B cell (primary cell): ENCODE data around the gene CINP. TPM values are rescaled to one million over a fixed set of nuclear protein-coding genes. Genes with fewer than 3 reads are reported as not detected.

Experiments used
- ATAC-seq: fragments of 200-7000 bp; cut with Tn5 transposase; one replicate; pipeline ENCODE4 v1.10.0; 2021; ENCODE audit warnings: low read depth, mild to moderate bottlenecking, moderate number of reproducible peaks, moderate library complexity
- CTCF ChIA-PET: fragments of 350-600 bp; sonication (Branson Sonifier 250); formaldehyde crosslinking; loops from one replicate; lab custom pipeline; 2021; ENCODE audit warnings: antibody characterized with exemption, inconsistent platforms; lab: Charles Lee
- POLR2A ChIA-PET: fragments of 350-600 bp; sonication (Branson Sonifier 250); formaldehyde crosslinking; loops from one replicate; lab custom pipeline; 2021; ENCODE audit warnings: antibody characterized with exemption; lab: Charles Lee
- DNase-seq: peaks from one replicate; pipeline ENCODE4 v3.0.0; 2013
- H2AFZ ChIP-seq: 2 replicates; pipeline ENCODE4 v1.6.1; 2012; ENCODE audit warnings: mild to moderate bottlenecking, low read depth, low read length; ENCODE audit not compliant: insufficient read depth, poor library complexity, severe bottlenecking
- H3K27ac ChIP-seq, 2 donors: 1 replicate in 1 of 2; 2 replicates in 1 of 2; pipeline ENCODE4 v1.5.1; 2012 to 2013; ENCODE audit warnings: low read length in 2 of 2, mild to moderate bottlenecking in 2 of 2, moderate library complexity in 1 of 2
- H3K27me3 ChIP-seq, 4 experiments: fragments of 200-600 bp in 1 of 4; sonication (generic) in 1 of 4; replicated peaks in 1 of 4; 1 replicate in 2 of 4; 2 replicates in 2 of 4; pipeline versions ENCODE4 v1.6.1 to v1.7.0; 2013 to 2016; ENCODE audit warnings: low read length in 3 of 4, mild to moderate bottlenecking in 2 of 4, mixed read lengths in 1 of 4, moderate library complexity in 1 of 4; ENCODE audit not compliant: insufficient read depth in 4 of 4, control insufficient read depth in 3 of 4; ENCODE audit errors: control extremely low read depth in 1 of 4
- H3K36me3 ChIP-seq, 2 experiments: replicated peaks in 1 of 2; 1 replicate in 1 of 2; 2 replicates in 1 of 2; pipeline versions ENCODE4 v1.6.1 to v1.7.1; 2013; ENCODE audit warnings: low read length in 1 of 2; ENCODE audit not compliant: insufficient read depth in 2 of 2, control insufficient read depth in 1 of 2; ENCODE audit errors: control extremely low read depth in 1 of 2, extremely low read depth in 1 of 2
- H3K4me1 ChIP-seq, 2 donors: fragments of 200-600 bp in 1 of 2; sonication (generic) in 1 of 2; 1 replicate in 1 of 2; 2 replicates in 1 of 2; pipeline versions ENCODE4 v1.5.1 to v1.6.1; 2013 to 2017; ENCODE audit warnings: low read length in 2 of 2; ENCODE audit not compliant: control insufficient read depth in 2 of 2, insufficient read depth in 2 of 2
- H3K4me2 ChIP-seq: replicated peaks from 2 replicates; pipeline ENCODE3; 2012; ENCODE audit warnings: mild to moderate bottlenecking, low read depth, low read length; ENCODE audit not compliant: poor library complexity, severe bottlenecking
- H3K4me3 ChIP-seq, 5 experiments: fragments of 200-600 bp in 1 of 5; sonication (generic) in 1 of 5; 1 replicate in 3 of 5; 2 replicates in 2 of 5; pipeline versions ENCODE4 v1.5.1 to v1.7.0; 2011 to 2016; ENCODE audit warnings: low read length in 4 of 5, mild to moderate bottlenecking in 4 of 5, low read depth in 2 of 5, control low read depth in 1 of 5, moderate library complexity in 1 of 5; ENCODE audit not compliant: insufficient read depth in 1 of 5; ENCODE audit errors: control extremely low read depth in 1 of 5, extremely low read depth in 1 of 5
- H3K79me2 ChIP-seq: fragments of 200-600 bp; sonication (generic); one replicate; pipeline ENCODE4 v1.6.0; 2016; ENCODE audit warnings: low read length; ENCODE audit not compliant: control insufficient read depth, insufficient read depth
- H3K9ac ChIP-seq: fragments of 200-600 bp; sonication (generic); 2 replicates; pipeline ENCODE4 v1.6.1; 2017; ENCODE audit warnings: mild to moderate bottlenecking, low read length, moderate library complexity
- H3K9me3 ChIP-seq, 3 donors: one replicate each; pipeline versions ENCODE4 v1.6.1 to v1.7.1; 2013; ENCODE audit warnings: low read length in 2 of 3; ENCODE audit not compliant: control insufficient read depth in 2 of 3, insufficient read depth in 1 of 3; ENCODE audit errors: control extremely low read depth in 1 of 3
- H4K20me1 ChIP-seq: 2 replicates; pipeline ENCODE4 v1.6.0; 2012; ENCODE audit warnings: mild to moderate bottlenecking, low read length; ENCODE audit not compliant: insufficient read depth, control insufficient read depth, poor library complexity, severe bottlenecking
- H3K27ac Mint-ChIP-seq: one replicate; pipeline ENCODE4 v1.8.0; 2021; ENCODE audit warnings: mixed read lengths
- H3K27me3 Mint-ChIP-seq: one replicate; pipeline ENCODE4 v1.8.0; 2021; ENCODE audit warnings: mixed read lengths
- H3K4me1 Mint-ChIP-seq: one replicate; pipeline ENCODE4 v1.8.0; 2021; ENCODE audit warnings: mixed read lengths
- H3K4me3 Mint-ChIP-seq: one replicate; pipeline ENCODE4 v1.8.0; 2021; ENCODE audit warnings: mixed read lengths
- H3K9me3 Mint-ChIP-seq: one replicate; pipeline ENCODE4 v1.8.0; 2022; ENCODE audit warnings: mixed read lengths; ENCODE audit not compliant: insufficient read depth
- CTCF ChIP-seq: fragments of 200-600 bp; IDR thresholded peaks from one replicate; pipeline ENCODE4 v1.8.0; 2022; ENCODE audit warnings: antibody characterized with exemption, mild to moderate bottlenecking
- EZH2 ChIP-seq: IDR thresholded peaks from 2 replicates; pipeline ENCODE4 v1.6.1; 2012; ENCODE audit warnings: borderline replicate concordance, low read depth, mild to moderate bottlenecking, moderate library complexity, low read length; ENCODE audit not compliant: insufficient read depth, poor library complexity, severe bottlenecking
- WGBS: methylation state at CpG from one replicate; pipeline ENCODE4 v1.1.5; 2013; ENCODE audit warnings: missing lambda C conversion rate; ENCODE audit not compliant: insufficient coverage; 5-methylcytosine and 5-hydroxymethylcytosine counted together
- intact Hi-C: fragments of 100-400 bp; cut with micrococcal nuclease; formaldehyde crosslinking; loops from one replicate; pipeline ENCODE4 v1.10.0; 2022
- polyA plus RNA-seq: library from polyadenylated mRNA; depleted of rRNA; stranded (reverse); fragments of >200 nt; gene quantifications from 2 replicates; pipeline ENCODE4 v1.2.3, GENCODE V29; 2012
- total RNA-seq, 2 donors: library from RNA; stranded (reverse); fragments of 120-200 nt in 1 of 2; gene quantifications; 1 replicate in 1 of 2; 2 replicates in 1 of 2; pipeline versions ENCODE4 v1.2.3 to v1.2.4, GENCODE V29; 2013 to 2022

CINP gene
- total and polyA plus RNA-seq, 2 donors (not counting 1 experiment from before 2014, with no cell fraction given) = 21.9 to 28.8 TPM

- ChIA-PET POLR2A (interaction anchor here (0.9 to 1.5 kb wide), 2 partner anchors 9 to 13 kb away, joined by 3 to 4 read pairs; no protein-coding TSS in a partner anchor), CTCF (interaction anchor here (0.7 to 5.5 kb wide), 5 partner anchors 10 to 217 kb away, joined by 3 to 48 read pairs (median 8); no protein-coding TSS in a partner anchor)
- ATAC-seq (peak; percentile 90), DNase-seq (peak; percentile 98)
- peak within 1 kb of the TSS; percentile 96 for H2AFZ ChIP-seq
- TF ChIP-seq CTCF = no peak
- no peak for TF ChIP-seq EZH2
- Mint-ChIP-seq H3K4me1 (peaks cover 6% of the 10 kb centered on the region), H3K9me3 (no peaks in the 10 kb centered on the region), H3K4me3 (peak within 1 kb of the TSS; percentile 94), H3K27ac (peak within 1 kb of the TSS; percentile 96), H3K27me3 (no peaks in the 10 kb centered on the region)
- no peaks in the 10 kb centered on the region for H3K36me3 ChIP-seq
- H3K27ac ChIP-seq = peak within 1 kb of the TSS; percentile 72 to 89
- no peaks in the 10 kb centered on the region for H3K79me2 ChIP-seq
- H3K9me3 ChIP-seq = no peaks in the 10 kb centered on the region
- no peaks in the 10 kb centered on the region for H3K27me3 ChIP-seq
- H4K20me1 ChIP-seq = no peaks in the 10 kb centered on the region
- H3K9ac ChIP-seq = peak within 1 kb of the TSS; percentile 89
- intact Hi-C loops = loop anchor here (1.0 to 2.0 kb wide), 4 partner anchors 9 to 357 kb away; partner anchors contain the start of genes WDR20 and ZNF839
- WGBS = 2% methylated on average over 51 of the region's 53 CpGs
- H3K4me3 ChIP-seq = peak within 1 kb of the TSS; percentile 80 to 82 (median 81)
- H3K4me2 ChIP-seq = peak within 1 kb of the TSS; percentile 95
- peaks cover 5 to 11% of the 10 kb centered on the region in 2 donors for H3K4me1 ChIP-seq
Observed at GRCh38 chr14:102304611-102305506, 57.8 kb downstream of the CINP start, which contains the start of gene MOK. Gene MOK, minus strand, starts transcription at chr14:102305164. Its CDS starts 196 bp downstream, at chr14:102304968.
